Mesodermal cell (in vitro differentiated cells): Measurements from ENCODE around the gene SAFB.

Source experiments
- H3K27ac ChIP-seq: 2 replicates; pipeline ENCODE4 v1.7.0; 2013; ENCODE audit warnings: mild to moderate bottlenecking, low read depth, low read length, moderate library complexity; ENCODE audit not compliant: severe bottlenecking
- H3K36me3 ChIP-seq: 2 replicates; pipeline ENCODE4 v1.7.1; 2013; ENCODE audit warnings: mild to moderate bottlenecking, low read length, moderate library complexity; ENCODE audit not compliant: control insufficient read depth, insufficient read depth
- H3K4me1 ChIP-seq: one replicate; pipeline ENCODE4 v1.7.1; 2013; ENCODE audit warnings: mild to moderate bottlenecking, low read length; ENCODE audit not compliant: insufficient read depth, control insufficient read depth, poor library complexity, severe bottlenecking
- H3K4me3 ChIP-seq: 2 replicates; pipeline ENCODE4 v1.7.0; 2013; ENCODE audit warnings: low read length, control low read depth, mild to moderate bottlenecking; ENCODE audit not compliant: insufficient read depth, poor library complexity, severe bottlenecking; ENCODE audit errors: extremely low read depth
- H3K9me3 ChIP-seq: 2 replicates; pipeline ENCODE4 v1.7.1; 2013; ENCODE audit warnings: mild to moderate bottlenecking, low read length, moderate library complexity; ENCODE audit not compliant: control insufficient read depth
- WGBS, 2 experiments: methylation state at CpG; one replicate each; pipeline ENCODE4 v1.1.5; 2013; ENCODE audit warnings: missing lambda C conversion rate in 2 of 2; ENCODE audit not compliant: insufficient coverage in 2 of 2; 5-methylcytosine and 5-hydroxymethylcytosine counted together

SAFB gene

GRCh38 chr19:5587661-5588060 lies 35.2 kb upstream of the SAFB start:
- Histone ChIP-seq H3K4me3 (no peak overlapping the region), H3K4me1 (peaks cover 10% of the 10 kb centered on the region), H3K9me3 (no peaks in the 10 kb centered on the region), H3K36me3 (peaks cover 62% of the 10 kb centered on the region), H3K27ac (no peak overlapping the region)
- WGBS, 2 experiments: 97 to 98% methylated on average over 16 to 23 of the region's 23 CpGs

- 95 to 97% methylated on average over 9 of the region's 10 CpGs for WGBS, 2 experiments
- H3K9me3 ChIP-seq: no peaks in the 10 kb centered on the region
- H3K4me3 ChIP-seq: no peak overlapping the region
- peaks cover 10% of the 10 kb centered on the region for H3K4me1 ChIP-seq
- H3K36me3 ChIP-seq: peaks cover 63% of the 10 kb centered on the region
- H3K27ac ChIP-seq: no peak overlapping the region
These were observed 34.4 kb upstream of the SAFB start for GRCh38 chr19:5588441-5588840.

- H3K9me3 ChIP-seq: no peaks in the 10 kb centered on the region
- no peak overlapping the region for H3K4me3 ChIP-seq
- peaks cover 70% of the 10 kb centered on the region for H3K36me3 ChIP-seq
- peaks cover 10% of the 10 kb centered on the region for H3K4me1 ChIP-seq
- no peak overlapping the region for H3K27ac ChIP-seq
- 79 to 81% methylated on average over 29 to 30 of the region's 30 CpGs for WGBS, 2 experiments
These were observed 33.8 kb upstream of the SAFB start for GRCh38 chr19:5588906-5589676.

GRCh38 chr19:5590151-5590864 lies 32.6 kb upstream of the SAFB start:
- peaks cover 79% of the 10 kb centered on the region for H3K36me3 ChIP-seq

GRCh38 chr19:5590865-5591154 lies 32.1 kb upstream of the SAFB start:
- Histone ChIP-seq H3K4me3 (no peak overlapping the region), H3K9me3 (no peaks in the 10 kb centered on the region), H3K27ac (no peak overlapping the region), H3K4me1 (peaks cover 10% of the 10 kb centered on the region), H3K36me3 (peaks cover 84% of the 10 kb centered on the region)
- WGBS, 2 experiments: 91 to 100% methylated on average over 3 to 9 of the region's 9 CpGs

More at GRCh38 chr19:5590151-5590864, 32.6 kb upstream of the SAFB start:
- Histone ChIP-seq H3K4me3 (no peak overlapping the region), H3K9me3 (no peaks in the 10 kb centered on the region), H3K4me1 (peaks cover 10% of the 10 kb centered on the region), H3K27ac (no peak overlapping the region)
- WGBS, 2 experiments: 97 to 98% methylated on average over 13 to 21 of the region's 22 CpGs

- no peak overlapping the region for H3K27ac ChIP-seq
- 95 to 98% methylated on average over 14 of the region's 17 CpGs for WGBS, 2 experiments
- H3K36me3 ChIP-seq: peaks cover 91% of the 10 kb centered on the region
- H3K4me1 ChIP-seq: peaks cover 4% of the 10 kb centered on the region
- H3K4me3 ChIP-seq: no peak overlapping the region
- no peaks in the 10 kb centered on the region for H3K9me3 ChIP-seq
These were observed 31.4 kb upstream of the SAFB start for GRCh38 chr19:5591476-5591875.

- H3K4me1 ChIP-seq: no peaks in the 10 kb centered on the region
- H3K4me3 ChIP-seq: no peak overlapping the region
- peaks cover 95% of the 10 kb centered on the region for H3K36me3 ChIP-seq
- no peak overlapping the region for H3K27ac ChIP-seq
- WGBS, 2 experiments: 96 to 97% methylated on average over 16 to 17 of the region's 24 CpGs
- no peaks in the 10 kb centered on the region for H3K9me3 ChIP-seq
These were observed 30.1 kb upstream of the SAFB start for GRCh38 chr19:5592531-5593342.

GRCh38 chr19:5593343-5594255 lies 29.3 kb upstream of the SAFB start:
- WGBS, 2 experiments: 96 to 97% methylated on average over 54 to 64 of the region's 67 CpGs
- H3K4me1 ChIP-seq: no peaks in the 10 kb centered on the region
- no peak overlapping the region for H3K4me3 ChIP-seq
- no peaks in the 10 kb centered on the region for H3K9me3 ChIP-seq
- no peak overlapping the region for H3K27ac ChIP-seq
- peaks cover 95% of the 10 kb centered on the region for H3K36me3 ChIP-seq

- 94 to 99% methylated on average over 6 to 7 of the region's 7 CpGs for WGBS, 2 experiments
- no peaks in the 10 kb centered on the region for H3K9me3 ChIP-seq
- H3K4me1 ChIP-seq: no peaks in the 10 kb centered on the region
- H3K27ac ChIP-seq: no peak overlapping the region
- no peak overlapping the region for H3K4me3 ChIP-seq
- H3K36me3 ChIP-seq: peaks cover 99% of the 10 kb centered on the region
These were observed 28.3 kb upstream of the SAFB start for GRCh38 chr19:5594521-5594950.

GRCh38 chr19:5595129-5595528 lies 27.8 kb upstream of the SAFB start:
- WGBS, 2 experiments: 95 to 96% methylated on average over 6 to 15 of the region's 18 CpGs
- H3K27ac ChIP-seq: no peak overlapping the region
- H3K9me3 ChIP-seq: no peaks in the 10 kb centered on the region
- no peak overlapping the region for H3K4me3 ChIP-seq
- peaks cover 99% of the 10 kb centered on the region for H3K36me3 ChIP-seq
- H3K4me1 ChIP-seq: no peaks in the 10 kb centered on the region
